HCT116 (cell line): Measurements from ENCODE around the gene IP6K2. TPM values are rescaled to one million over a fixed set of nuclear protein-coding genes. Genes with fewer than 3 reads are reported as not detected.

ENCODE experiments used
- ATAC-seq: fragments of 200-7000 bp; cut with Tn5 transposase; 2 replicates; pipeline ENCODE4 v1.9.1; 2020; ENCODE audit warnings: mild to moderate bottlenecking, moderate library complexity
- BruUV-seq: library from RNA; stranded (reverse); fragments of 400-500 nt; replicated peaks from 2 replicates; lab custom pipeline; 2021; lab: Mats Ljungman, UMichigan
- CTCF ChIA-PET: fragments of 300-600 bp; sonication (Branson Sonifier 250); formaldehyde crosslinking; loops from one replicate; lab custom pipeline; 2021; ENCODE audit warnings: antibody characterized with exemption; lab: Charles Lee
- POLR2A ChIA-PET: fragments of 300-600, 350-600 bp; sonication (Branson Sonifier 250); formaldehyde crosslinking; loops from one replicate; lab custom pipeline; 2021; ENCODE audit warnings: antibody characterized with exemption; lab: Charles Lee
- RAD21 ChIA-PET, 2 experiments: fragments of 300-600 bp; sonication (Branson Sonifier 250); formaldehyde crosslinking; loops; one replicate each; lab custom pipeline; 2023; ENCODE audit warnings: low total read pairs in 2 of 2; ENCODE audit not compliant: uncharacterized antibody in 2 of 2, unreplicated experiment in 2 of 2, low non-redundant PET in 1 of 2; lab: Charles Lee
- DNase-seq: peaks from one replicate; pipeline ENCODE4 v3.0.0-alpha.2; 2010; ENCODE audit warnings: low read depth, low spot score
- H2AFZ ChIP-seq: fragments of 200-600 bp; shearing (Covaris generic), sonication (generic); 2 replicates; pipeline ENCODE4 v1.6.1; 2017; ENCODE audit warnings: low read depth, mixed run types, mixed read lengths, antibody characterized with exemption, low read length; ENCODE audit not compliant: poor library complexity, severe bottlenecking
- H3K27ac ChIP-seq: 2 replicates; pipeline ENCODE4 v1.5.1; 2012; ENCODE audit warnings: low read depth, low read length
- H3K27me3 ChIP-seq: fragments of 200-600 bp; sonication (generic); 2 replicates; pipeline ENCODE4 v1.6.1; 2016; ENCODE audit warnings: mixed run types, low read length, mixed read lengths; ENCODE audit not compliant: insufficient read depth
- H3K36me3 ChIP-seq, 2 experiments: fragments of 200-500 bp in 1 of 2; fragments of 200-600 bp in 1 of 2; sonication (Bioruptor generic) in 1 of 2; sonication (generic) in 1 of 2; 2 replicates each; pipeline versions ENCODE4 v1.5.1 to v1.6.1; 2014 to 2016; ENCODE audit warnings: low read length in 2 of 2, inconsistent platforms in 1 of 2, mixed read lengths in 1 of 2, mixed run types in 1 of 2; ENCODE audit not compliant: insufficient read depth in 2 of 2, control insufficient read depth in 1 of 2
- H3K4me1 ChIP-seq, 2 experiments: fragments of 200-600 bp in 1 of 2; sonication (generic) in 1 of 2; 2 replicates each; pipeline versions ENCODE4 v1.5.1 to v1.6.1; 2012 to 2017; ENCODE audit warnings: low read length in 2 of 2, inconsistent platforms in 1 of 2, mild to moderate bottlenecking in 1 of 2, mixed read lengths in 1 of 2, mixed run types in 1 of 2, moderate library complexity in 1 of 2; ENCODE audit not compliant: insufficient read depth in 2 of 2, control insufficient read depth in 1 of 2
- H3K4me2 ChIP-seq: fragments of 200-600 bp; sonication (generic); 2 replicates; pipeline ENCODE4 v1.6.1; 2017; ENCODE audit warnings: mixed run types, low read length, mixed read lengths
- H3K4me3 ChIP-seq, 2 experiments: fragments of 200-600 bp in 1 of 2; sonication (generic) in 1 of 2; replicated peaks in 1 of 2; 2 replicates each; pipeline ENCODE4 v1.5.1; 2011 to 2016; ENCODE audit warnings: low read length in 2 of 2, control low read depth in 1 of 2, low read depth in 1 of 2, mild to moderate bottlenecking in 1 of 2, mixed read lengths in 1 of 2, mixed run types in 1 of 2
- H3K79me2 ChIP-seq: fragments of 200-600 bp; sonication (generic); 2 replicates; pipeline ENCODE4 v1.6.1; 2017; ENCODE audit warnings: mild to moderate bottlenecking, mixed run types, low read length, moderate library complexity, mixed read lengths; ENCODE audit not compliant: insufficient read depth
- H3K9ac ChIP-seq: fragments of 200-600 bp; sonication (generic); 2 replicates; pipeline ENCODE4 v1.6.1; 2016; ENCODE audit warnings: low read length, mixed read lengths
- H3K9me2 ChIP-seq: fragments of 200-600 bp; sonication (generic), shearing (Covaris generic); 2 replicates; pipeline ENCODE4 v1.6.1; 2017; ENCODE audit warnings: mixed run types, mild to moderate bottlenecking, moderate library complexity; ENCODE audit not compliant: insufficient read depth
- H3K9me3 ChIP-seq, 2 experiments: fragments of 200-500 bp in 1 of 2; fragments of 200-600 bp in 1 of 2; sonication (Bioruptor generic) in 1 of 2; sonication (generic) in 1 of 2; 2 replicates each; pipeline ENCODE4 v1.6.1; 2014 to 2017; ENCODE audit warnings: low read length in 2 of 2, mixed read lengths in 2 of 2, inconsistent platforms in 1 of 2, low read depth in 1 of 2, mild to moderate bottlenecking in 1 of 2, mixed run types in 1 of 2, moderate library complexity in 1 of 2; ENCODE audit not compliant: control insufficient read depth in 1 of 2, insufficient read depth in 1 of 2
- H4K20me1 ChIP-seq: fragments of 200-600 bp; sonication (generic), shearing (Covaris generic); 2 replicates; pipeline ENCODE4 v1.6.1; 2017; ENCODE audit warnings: mixed run types, mild to moderate bottlenecking, moderate library complexity; ENCODE audit not compliant: insufficient read depth
- CBX3 ChIP-seq: IDR thresholded peaks from 2 replicates; pipeline ENCODE4 v1.6.1; 2012; ENCODE audit warnings: low read depth
- CTCF ChIP-seq, 3 experiments: fragments of 200-600 bp in 1 of 3; sonication (generic) in 1 of 3; IDR thresholded peaks in 2 of 3; conservative IDR thresholded peaks in 1 of 3; 2 replicates each; pipeline ENCODE4 v1.5.1; 2012 to 2017; ENCODE audit warnings: low read depth in 2 of 3, low read length in 2 of 3, antibody characterized with exemption in 1 of 3, borderline replicate concordance in 1 of 3, control low read depth in 1 of 3, mild to moderate bottlenecking in 1 of 3, mixed read lengths in 1 of 3, mixed run types in 1 of 3, moderate library complexity in 1 of 3; ENCODE audit not compliant: insufficient read depth in 1 of 3
- EGR1 ChIP-seq: IDR thresholded peaks from 2 replicates; pipeline ENCODE4 v1.6.1; 2012; ENCODE audit warnings: low read depth
- ELF1 ChIP-seq: IDR thresholded peaks from 2 replicates; pipeline ENCODE4 v1.6.1; 2012; ENCODE audit warnings: low read depth, borderline replicate concordance
- EZH2 ChIP-seq: fragments of 200-600 bp; sonication (generic); IDR thresholded peaks from 2 replicates; pipeline ENCODE4 v1.6.1; 2017; ENCODE audit warnings: antibody characterized with exemption, mixed run types
- EZH2phosphoT487 ChIP-seq: fragments of 200-600 bp; IDR thresholded peaks from 2 replicates; pipeline ENCODE4 v1.6.1; 2018; ENCODE audit warnings: antibody characterized with exemption, borderline replicate concordance
- JUND ChIP-seq: IDR thresholded peaks from 2 replicates; pipeline ENCODE4 v1.6.1; 2012
- POLR2AphosphoS5 ChIP-seq: IDR thresholded peaks from 2 replicates; pipeline ENCODE4 v1.6.1; 2011; ENCODE audit warnings: mild to moderate bottlenecking, low read depth, low read length, moderate library complexity
- RAD21 ChIP-seq: IDR thresholded peaks from 2 replicates; pipeline ENCODE4 v1.6.1; 2012; ENCODE audit warnings: low read depth, mild to moderate bottlenecking
- SIN3A ChIP-seq: IDR thresholded peaks from 2 replicates; pipeline ENCODE4 v1.6.1; 2012; ENCODE audit warnings: low read depth
- ZFX ChIP-seq: fragments of 450-650 bp; IDR thresholded peaks from 2 replicates; pipeline ENCODE4 v1.6.1; 2017
- ZNF274 ChIP-seq: fragments of 200-500 bp; sonication (Bioruptor generic); IDR thresholded peaks from 2 replicates; pipeline ENCODE4 v1.6.1; 2014; ENCODE audit warnings: mild to moderate bottlenecking, low read depth, low read length, inconsistent platforms
- intact Hi-C: fragments of 100-400 bp; cut with micrococcal nuclease; formaldehyde crosslinking; loops from 2 replicates; pipeline ENCODE4 v1.10.0; 2022
- total RNA-seq: library from RNA; stranded (reverse); gene quantifications from one replicate; pipeline ENCODE4 v1.2.1, GENCODE V29; 2021; ENCODE audit not compliant: unreplicated experiment
- TF ChIP-seq, protein P1 (sequence below): IDR thresholded peaks from 2 replicates; pipeline ENCODE4 v1.6.1; 2012; ENCODE audit warnings: low read depth
- TF ChIP-seq, protein P2 (sequence below): IDR thresholded peaks from 2 replicates; pipeline ENCODE4 v1.6.1; 2012

The IP6K2 gene
- total RNA-seq, 1 experiment from 2014 or later: 89.5 TPM

- TF ChIP-seq, protein P1, sequence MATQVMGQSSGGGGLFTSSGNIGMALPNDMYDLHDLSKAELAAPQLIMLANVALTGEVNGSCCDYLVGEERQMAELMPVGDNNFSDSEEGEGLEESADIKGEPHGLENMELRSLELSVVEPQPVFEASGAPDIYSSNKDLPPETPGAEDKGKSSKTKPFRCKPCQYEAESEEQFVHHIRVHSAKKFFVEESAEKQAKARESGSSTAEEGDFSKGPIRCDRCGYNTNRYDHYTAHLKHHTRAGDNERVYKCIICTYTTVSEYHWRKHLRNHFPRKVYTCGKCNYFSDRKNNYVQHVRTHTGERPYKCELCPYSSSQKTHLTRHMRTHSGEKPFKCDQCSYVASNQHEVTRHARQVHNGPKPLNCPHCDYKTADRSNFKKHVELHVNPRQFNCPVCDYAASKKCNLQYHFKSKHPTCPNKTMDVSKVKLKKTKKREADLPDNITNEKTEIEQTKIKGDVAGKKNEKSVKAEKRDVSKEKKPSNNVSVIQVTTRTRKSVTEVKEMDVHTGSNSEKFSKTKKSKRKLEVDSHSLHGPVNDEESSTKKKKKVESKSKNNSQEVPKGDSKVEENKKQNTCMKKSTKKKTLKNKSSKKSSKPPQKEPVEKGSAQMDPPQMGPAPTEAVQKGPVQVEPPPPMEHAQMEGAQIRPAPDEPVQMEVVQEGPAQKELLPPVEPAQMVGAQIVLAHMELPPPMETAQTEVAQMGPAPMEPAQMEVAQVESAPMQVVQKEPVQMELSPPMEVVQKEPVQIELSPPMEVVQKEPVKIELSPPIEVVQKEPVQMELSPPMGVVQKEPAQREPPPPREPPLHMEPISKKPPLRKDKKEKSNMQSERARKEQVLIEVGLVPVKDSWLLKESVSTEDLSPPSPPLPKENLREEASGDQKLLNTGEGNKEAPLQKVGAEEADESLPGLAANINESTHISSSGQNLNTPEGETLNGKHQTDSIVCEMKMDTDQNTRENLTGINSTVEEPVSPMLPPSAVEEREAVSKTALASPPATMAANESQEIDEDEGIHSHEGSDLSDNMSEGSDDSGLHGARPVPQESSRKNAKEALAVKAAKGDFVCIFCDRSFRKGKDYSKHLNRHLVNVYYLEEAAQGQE: no peak
- TF ChIP-seq SIN3A (no peak), RAD21 (no peak), EZH2phosphoT487 (no peak), CBX3 (no peak), CTCF (IDR thresholded peaks at IDR 0.05 in 2 of 3, conservative IDR thresholded peaks at IDR 0.05 in 1 of 3; ENCODE audit: borderline replicate concordance in 1 of 3, insufficient read depth in 1 of 3, low read depth in 2 of 3, low read length in 2 of 3) (no peak), POLR2AphosphoS5 (no peak), ZFX (no peak), JUND (no peak)
- TF ChIP-seq, all 23 proteins: peak for 0
Measured at GRCh38 chr3:48655606-48656005, 61.4 kb downstream of the IP6K2 start (continued).

- H3K27ac ChIP-seq: no peak overlapping the region
- H2AFZ ChIP-seq: no peak overlapping the region
- ChIA-PET CTCF (no interaction called here), RAD21 (no interaction called here), POLR2A (no interaction called here)
- H3K79me2 ChIP-seq: no peaks in the 10 kb centered on the region
- ATAC-seq (no peak), DNase-seq (no peak)
- no peak overlapping the region for H3K4me2 ChIP-seq
- H3K4me1 ChIP-seq: peaks cover 0 to 8% of the 10 kb centered on the region in 2 experiments; a peak in 3 of 4 replicates
- H3K36me3 ChIP-seq: no peaks in the 10 kb centered on the region
- no TSS peak for BruUV-seq
- H4K20me1 ChIP-seq: no peaks in the 10 kb centered on the region
- H3K9ac ChIP-seq: no peak overlapping the region
- peaks cover 0 to 6% of the 10 kb centered on the region in 2 experiments; a peak in 1 of 4 replicates for H3K9me3 ChIP-seq
- no peaks in the 10 kb centered on the region for H3K9me2 ChIP-seq
- H3K27me3 ChIP-seq: no peaks in the 10 kb centered on the region
- H3K4me3 ChIP-seq: no peak overlapping the region
- intact Hi-C loops: no loop called here
- TF ChIP-seq, protein P1: no peak
- TF ChIP-seq CTCF (IDR thresholded peaks at IDR 0.05 in 2 of 3, conservative IDR thresholded peaks at IDR 0.05 in 1 of 3; ENCODE audit: borderline replicate concordance in 1 of 3, insufficient read depth in 1 of 3, low read depth in 2 of 3, low read length in 2 of 3) (no peak), ZFX (no peak), ZNF274 (no peak), ELF1 (no peak), EGR1 (no peak), EZH2 (no peak), JUND (no peak)
- TF ChIP-seq, protein P2, sequence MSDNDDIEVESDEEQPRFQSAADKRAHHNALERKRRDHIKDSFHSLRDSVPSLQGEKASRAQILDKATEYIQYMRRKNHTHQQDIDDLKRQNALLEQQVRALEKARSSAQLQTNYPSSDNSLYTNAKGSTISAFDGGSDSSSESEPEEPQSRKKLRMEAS: no peak
Measured at GRCh38 chr3:48655063-48655462, 62.0 kb downstream of the IP6K2 start.
